Naive B cell (primary cell): Measurements from ENCODE around the gene CHAT. TPM values are rescaled to one million over a fixed set of nuclear protein-coding genes. Genes with fewer than 3 reads are reported as not detected.

Experiments
- ATAC-seq, 2 donors: fragments of 150-1000 bp; cut with Tn5 transposase; 2 replicates each; pipeline ENCODE4 v1.10.0; 2021; ENCODE audit warnings: low read depth in 2 of 2, mild to moderate bottlenecking in 2 of 2, moderate library complexity in 2 of 2
- DNase-seq: peaks from one replicate; pipeline ENCODE4 v3.0.0; 2022
- H3K27ac Mint-ChIP-seq, 6 donors: one replicate each; pipeline ENCODE4 v1.8.0; 2020 to 2022; ENCODE audit warnings: mild to moderate bottlenecking in 6 of 6, mixed read lengths in 6 of 6, moderate library complexity in 5 of 6, inconsistent platforms in 2 of 6
- H3K27me3 Mint-ChIP-seq, 3 donors: one replicate each; pipeline ENCODE4 v1.8.0; 2021 to 2022; ENCODE audit warnings: mixed read lengths in 3 of 3, mild to moderate bottlenecking in 1 of 3
- H3K36me3 Mint-ChIP-seq, 2 donors: one replicate each; pipeline ENCODE4 v1.8.0; 2020 to 2022; ENCODE audit warnings: mixed read lengths in 2 of 2, inconsistent platforms in 1 of 2, mild to moderate bottlenecking in 1 of 2
- H3K4me1 Mint-ChIP-seq, 3 donors: one replicate each; pipeline ENCODE4 v1.8.0; 2020 to 2022; ENCODE audit warnings: mixed read lengths in 3 of 3, inconsistent platforms in 1 of 3, mild to moderate bottlenecking in 1 of 3, moderate library complexity in 1 of 3
- H3K4me3 Mint-ChIP-seq, 8 donors: one replicate each; pipeline ENCODE4 v1.8.0; 2020 to 2022; ENCODE audit warnings: mild to moderate bottlenecking in 8 of 8, mixed read lengths in 8 of 8, moderate library complexity in 8 of 8, inconsistent platforms in 2 of 8
- H3K9me3 Mint-ChIP-seq, 7 donors: one replicate each; pipeline ENCODE4 v1.8.0; 2020 to 2022; ENCODE audit warnings: mixed read lengths in 7 of 7, mild to moderate bottlenecking in 5 of 7, inconsistent platforms in 2 of 7, moderate library complexity in 1 of 7
- polyA plus RNA-seq, 6 donors: library from polyadenylated mRNA; unstranded; fragments of 300-500 nt; fragmentation: Illumina TruSeq; gene quantifications; one replicate each; pipeline ENCODE4 v1.2.3, GENCODE V29; 2021; ENCODE audit warnings: low read depth in 6 of 6

The CHAT gene
- polyA plus RNA-seq, 6 donors from 2014 or later: not detected

DNA sequence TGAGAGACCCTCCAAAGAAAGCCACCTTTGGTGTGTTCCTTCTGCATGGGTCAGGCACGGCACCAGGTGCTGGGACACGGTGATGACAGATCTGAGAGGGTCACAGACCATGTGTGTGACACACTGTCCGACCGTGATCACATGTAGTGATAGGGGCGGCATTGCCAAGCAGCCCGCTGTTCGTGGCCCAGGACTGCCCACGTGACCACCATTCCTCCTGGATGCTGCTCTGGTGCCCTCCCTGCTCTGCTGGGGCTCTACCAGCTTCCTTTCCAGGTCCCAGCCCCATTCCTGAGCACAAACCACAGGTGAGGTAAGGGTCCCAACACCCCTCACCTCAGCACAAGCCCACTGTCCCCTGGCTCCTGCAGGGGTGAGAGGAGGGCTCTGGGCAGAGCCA lies 13.8 kb upstream of the CHAT start:
- ATAC-seq: no peak
- H3K27me3 Mint-ChIP-seq: peaks cover 31 to 78% (median 67%) of the 10 kb centered on the region in 3 donors
- no peaks in the 10 kb centered on the region for H3K4me1 Mint-ChIP-seq
- peaks cover 0 to 4% (median 2%) of the 10 kb centered on the region in 7 donors for H3K9me3 Mint-ChIP-seq
- no peak for DNase-seq
- H3K36me3 Mint-ChIP-seq: peaks cover 0 to 2% of the 10 kb centered on the region in 2 donors
- H3K4me3 Mint-ChIP-seq: no peak overlapping the region
- no peak overlapping the region for H3K27ac Mint-ChIP-seq

DNA sequence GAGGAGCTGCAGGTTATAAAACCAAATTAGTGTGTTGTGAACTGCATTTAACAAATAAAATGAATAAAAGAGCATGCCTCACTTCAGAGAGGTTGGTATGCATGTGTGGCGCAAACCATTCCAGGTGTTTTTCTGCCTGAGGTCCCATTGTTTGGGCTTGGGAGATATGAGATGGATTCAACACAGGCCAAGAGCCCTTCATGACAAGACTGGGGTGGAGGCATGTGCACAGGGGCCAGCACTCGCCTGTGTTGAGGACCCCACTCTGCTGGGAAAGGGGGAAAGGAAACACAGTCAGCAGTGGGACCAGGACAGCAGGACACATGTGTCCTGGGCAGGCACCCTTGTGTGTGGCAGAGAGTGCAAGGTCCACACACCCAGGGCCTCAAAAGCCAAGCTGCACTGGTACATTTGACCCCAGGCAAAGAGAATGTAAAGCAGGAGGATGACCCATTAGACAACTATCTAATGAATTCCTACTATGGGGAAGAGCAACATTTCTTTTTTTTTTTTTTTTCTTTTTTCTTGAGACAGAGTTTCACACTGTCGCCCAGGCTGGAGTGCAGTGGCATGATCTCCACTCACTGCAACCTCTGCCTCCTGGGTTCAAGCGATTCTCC lies 12.9 kb upstream of the CHAT start:
- ATAC-seq: no peak
- Mint-ChIP-seq H3K27ac (no peak overlapping the region), H3K27me3 (peaks cover 36 to 87% (median 75%) of the 10 kb centered on the region in 3 donors), H3K36me3 (peaks cover 0 to 6% of the 10 kb centered on the region in 2 donors), H3K4me3 (no peak overlapping the region), H3K4me1 (no peaks in the 10 kb centered on the region), H3K9me3 (peaks cover 0 to 6% (median 3%) of the 10 kb centered on the region in 7 donors)
- no peak for DNase-seq

DNA sequence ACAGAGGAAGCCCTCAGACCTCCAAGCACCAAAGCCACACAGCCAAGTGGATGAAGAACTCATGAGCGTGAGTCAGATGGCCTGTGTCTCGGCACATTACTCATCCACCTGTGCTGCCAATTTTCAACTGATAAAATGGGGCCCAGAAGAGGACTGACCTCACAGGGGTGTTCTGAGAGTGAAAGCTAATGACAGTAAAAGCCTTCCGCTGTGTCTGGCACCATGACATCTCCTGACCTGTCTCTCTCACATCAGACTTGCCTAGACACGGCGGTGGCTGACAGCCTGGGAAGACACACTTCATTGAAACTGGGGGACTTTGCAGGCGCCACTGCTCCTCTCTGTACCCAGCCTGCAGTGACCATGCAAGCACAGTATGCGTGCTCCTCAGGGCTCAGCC lies 12.0 kb upstream of the CHAT start:
- Mint-ChIP-seq H3K36me3 (peaks cover 0 to 10% of the 10 kb centered on the region in 2 donors), H3K27ac (peak overlapping the region in 1 of 6 donors; percentile 27), H3K4me3 (no peak overlapping the region), H3K9me3 (peaks cover 0 to 7% (median 3%) of the 10 kb centered on the region in 7 donors), H3K4me1 (peaks cover 1 to 6% (median 2%) of the 10 kb centered on the region in 3 donors), H3K27me3 (peaks cover 43 to 88% (median 82%) of the 10 kb centered on the region in 3 donors)
- no peak for ATAC-seq
- no peak for DNase-seq

DNA sequence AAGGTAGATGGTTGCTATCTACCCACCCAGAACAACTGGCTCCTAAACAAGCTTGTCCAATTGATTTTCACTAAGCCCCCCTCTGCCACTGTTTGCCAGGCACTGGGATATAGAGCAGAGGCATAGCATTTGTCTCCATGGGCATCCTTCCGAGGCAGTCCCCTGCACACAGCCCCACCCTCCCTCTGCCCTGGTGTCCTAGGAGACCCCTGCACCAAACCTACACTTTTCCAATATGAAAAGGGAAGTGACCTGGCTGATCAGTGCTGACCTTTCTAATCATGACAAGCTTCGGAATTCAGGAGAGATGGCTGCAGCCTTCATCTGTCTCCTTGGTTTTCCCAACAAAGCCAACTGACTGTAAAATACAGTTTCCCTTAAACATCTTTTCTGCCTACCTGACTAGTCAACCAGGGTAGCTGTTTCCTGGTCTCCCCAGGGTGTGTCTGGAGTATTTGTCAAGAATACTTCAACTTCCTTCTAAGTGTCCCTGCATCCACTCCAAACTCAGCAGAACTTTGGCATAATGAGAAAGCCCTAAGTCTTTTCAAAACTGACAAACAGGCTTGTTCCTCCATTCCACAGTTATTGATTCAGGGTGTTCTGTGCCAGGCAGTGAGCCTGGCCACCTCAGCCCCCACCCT lies 11.3 kb upstream of the CHAT start:
- Mint-ChIP-seq H3K27ac (no peak overlapping the region), H3K4me3 (peak overlapping the region in 1 of 8 donors; percentile 54), H3K4me1 (peaks cover 4 to 11% (median 7%) of the 10 kb centered on the region in 3 donors), H3K9me3 (peaks cover 0 to 12% (median 3%) of the 10 kb centered on the region in 7 donors), H3K27me3 (peaks cover 49 to 88% (median 82%) of the 10 kb centered on the region in 3 donors), H3K36me3 (peaks cover 0 to 14% of the 10 kb centered on the region in 2 donors)
- DNase-seq (no peak), ATAC-seq (no peak)

DNA sequence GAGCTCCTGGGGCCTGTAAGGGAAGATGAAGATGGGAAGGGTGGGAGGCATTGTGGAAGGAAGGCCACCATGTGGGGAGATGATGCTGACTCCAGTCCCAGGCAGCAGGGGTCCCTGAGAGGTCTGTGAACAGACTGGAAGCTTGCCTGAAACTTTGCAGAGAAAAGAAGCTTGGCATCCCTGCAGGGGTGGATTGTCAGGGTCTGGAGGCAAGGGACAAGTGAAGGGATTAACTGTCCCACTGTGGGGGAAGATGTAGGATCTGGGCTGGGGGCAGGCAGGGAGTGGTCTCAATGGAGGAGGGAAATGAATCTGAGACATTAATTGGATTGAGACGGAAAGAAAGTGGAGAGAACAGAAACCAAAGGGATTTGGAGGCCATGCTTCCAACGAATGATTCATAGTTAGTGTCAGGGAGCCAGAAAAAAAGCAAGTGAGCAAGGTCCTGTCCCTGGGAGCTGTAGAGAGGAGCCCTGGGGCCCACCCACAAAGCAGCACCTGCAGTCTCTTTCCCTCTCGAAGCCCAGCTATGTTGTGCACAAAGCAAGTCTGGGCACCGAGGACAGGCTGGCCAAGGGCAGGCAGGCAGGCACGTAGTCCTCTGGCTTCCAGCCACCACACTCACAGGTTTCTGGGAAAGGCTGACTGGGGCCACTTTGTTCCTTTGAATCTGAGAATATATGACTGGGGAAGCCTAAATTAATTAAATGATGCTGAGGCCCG lies 8.5 kb upstream of the CHAT start:
- no peak overlapping the region for H3K27ac Mint-ChIP-seq
- H3K4me1 Mint-ChIP-seq: peaks cover 4 to 16% (median 7%) of the 10 kb centered on the region in 3 donors
- no peak for ATAC-seq
- H3K4me3 Mint-ChIP-seq: no peak overlapping the region
- no peak for DNase-seq
- peaks cover 0 to 13% (median 5%) of the 10 kb centered on the region in 7 donors for H3K9me3 Mint-ChIP-seq
- H3K36me3 Mint-ChIP-seq: peaks cover 0 to 14% of the 10 kb centered on the region in 2 donors
- H3K27me3 Mint-ChIP-seq: peaks cover 60 to 90% (median 85%) of the 10 kb centered on the region in 3 donors

DNA sequence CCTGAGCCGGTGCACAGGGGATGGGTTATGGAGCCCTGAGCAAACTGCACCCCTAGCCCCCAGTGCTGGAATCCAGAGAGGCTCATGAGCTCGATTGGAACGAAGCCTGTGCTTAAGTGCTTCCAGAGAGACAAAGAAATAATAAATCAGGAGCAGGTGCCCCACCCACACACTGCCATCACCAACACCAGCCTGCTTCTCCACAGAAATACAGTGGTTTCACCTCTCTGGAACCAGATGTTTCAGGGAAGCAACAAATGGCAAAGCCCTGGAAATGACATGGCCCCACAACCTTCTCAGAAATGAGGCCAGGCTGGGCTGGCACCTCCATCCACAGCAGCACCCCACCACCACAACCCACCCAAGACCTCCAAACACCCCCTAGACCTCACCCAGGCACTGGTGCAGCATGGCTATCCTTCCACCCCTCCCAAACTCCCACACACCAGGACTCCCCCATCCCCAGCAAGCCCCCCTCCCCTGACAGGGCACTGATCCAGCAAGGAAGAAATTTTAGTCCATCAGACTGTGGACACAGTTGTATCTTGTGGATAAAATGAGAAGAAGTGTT lies 7.8 kb upstream of the CHAT start:
- no peak for ATAC-seq
- Mint-ChIP-seq H3K4me3 (peak overlapping the region in 1 of 8 donors; percentile 68), H3K27me3 (peaks cover 54 to 84% (median 80%) of the 10 kb centered on the region in 3 donors), H3K9me3 (peaks cover 0 to 13% (median 5%) of the 10 kb centered on the region in 7 donors), H3K36me3 (peaks cover 0 to 14% of the 10 kb centered on the region in 2 donors), H3K27ac (no peak overlapping the region), H3K4me1 (peaks cover 5 to 16% (median 7%) of the 10 kb centered on the region in 3 donors)
- DNase-seq: no peak

DNA sequence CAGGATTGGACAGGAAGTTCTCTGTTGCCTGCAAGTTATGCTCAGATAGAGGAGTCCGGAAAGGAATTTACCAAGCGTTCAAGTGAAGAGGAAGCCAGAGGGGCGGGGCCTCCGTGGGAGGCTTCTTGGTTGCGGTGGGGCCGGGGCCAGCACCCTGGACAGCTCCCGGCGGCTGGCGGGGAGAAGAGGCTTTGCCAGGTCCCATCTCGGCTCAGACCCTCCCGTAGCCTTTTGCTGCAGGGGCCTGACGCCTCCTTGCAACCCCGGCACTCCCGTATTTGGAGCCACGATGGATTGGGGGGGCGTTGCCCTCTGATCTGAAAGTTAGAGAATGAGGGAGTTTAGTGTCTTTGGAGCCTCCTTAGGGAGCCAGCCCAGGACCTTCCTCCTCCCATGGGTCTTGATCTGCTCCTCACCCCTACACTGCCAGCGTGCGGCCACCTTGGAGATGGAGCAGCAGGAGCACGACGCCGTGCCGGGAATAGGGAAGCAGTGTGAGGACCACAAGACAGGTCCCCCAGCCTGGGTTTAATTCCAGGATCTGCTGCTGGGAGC lies 6.8 kb upstream of the CHAT start:
- H3K4me3 Mint-ChIP-seq: no peak overlapping the region

DNA sequence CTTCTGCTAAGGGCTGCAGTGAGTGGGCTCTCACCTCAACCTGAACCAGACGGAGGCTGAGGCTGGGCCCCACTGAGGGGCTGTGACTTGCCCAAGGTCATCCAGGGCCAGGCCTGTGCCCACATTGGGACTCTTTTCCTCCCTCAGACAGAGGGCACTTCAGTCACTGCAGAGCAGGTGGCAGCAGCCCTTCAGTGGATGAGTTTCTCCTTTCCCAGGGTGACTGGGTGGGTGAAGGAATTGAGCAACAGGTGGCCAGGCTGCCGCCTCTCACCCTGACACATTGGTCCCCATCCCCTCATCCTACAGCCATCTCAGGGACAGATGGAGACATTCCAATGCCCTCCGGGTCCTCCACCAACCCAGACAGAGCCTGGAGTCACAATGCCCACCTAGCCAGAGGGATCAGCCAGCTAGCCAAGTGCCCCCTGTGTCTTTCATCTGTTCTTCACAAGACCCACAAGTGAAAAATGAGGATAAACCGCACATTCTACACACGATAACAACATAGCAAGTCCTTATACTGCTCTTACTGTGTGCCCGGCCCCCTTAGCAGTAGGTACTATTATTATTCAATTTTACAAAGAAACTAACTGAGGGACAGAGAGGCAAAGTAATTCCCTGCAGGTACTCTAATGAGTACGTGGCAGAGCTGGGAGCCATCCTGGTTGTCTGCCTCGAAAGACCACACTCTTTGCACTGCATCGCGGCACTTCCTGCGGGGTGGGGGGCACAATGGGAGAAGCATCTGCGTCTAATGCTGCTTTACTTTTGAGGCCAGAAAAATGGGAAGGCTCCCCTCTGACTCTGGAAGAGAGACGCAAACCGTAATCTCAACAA lies 5.5 kb upstream of the CHAT start:
- Mint-ChIP-seq H3K4me1 (peaks cover 12 to 34% (median 15%) of the 10 kb centered on the region in 3 donors), H3K27ac (peak overlapping the region in 2 of 6 donors; percentile 15 to 95), H3K36me3 (peaks cover 0 to 35% of the 10 kb centered on the region in 2 donors), H3K9me3 (peaks cover 2 to 23% (median 9%) of the 10 kb centered on the region in 7 donors), H3K27me3 (peaks cover 60 to 84% (median 83%) of the 10 kb centered on the region in 3 donors), H3K4me3 (peak overlapping the region in 2 of 8 donors; percentile 44 to 71)
- ATAC-seq (no peak), DNase-seq (no peak)

More for the DNA sequence above, 6.8 kb upstream of the CHAT start:
- ATAC-seq (peak; percentile 48 to 56), DNase-seq (peak; percentile 40)
- H3K4me1 Mint-ChIP-seq: peaks cover 8 to 23% (median 11%) of the 10 kb centered on the region in 3 donors
- H3K36me3 Mint-ChIP-seq: peaks cover 0 to 22% of the 10 kb centered on the region in 2 donors
- H3K27ac Mint-ChIP-seq: peak overlapping the region in 1 of 6 donors; percentile 32
- peaks cover 0 to 17% (median 5%) of the 10 kb centered on the region in 7 donors for H3K9me3 Mint-ChIP-seq
- H3K27me3 Mint-ChIP-seq: peaks cover 57 to 83% (median 82%) of the 10 kb centered on the region in 3 donors

DNA sequence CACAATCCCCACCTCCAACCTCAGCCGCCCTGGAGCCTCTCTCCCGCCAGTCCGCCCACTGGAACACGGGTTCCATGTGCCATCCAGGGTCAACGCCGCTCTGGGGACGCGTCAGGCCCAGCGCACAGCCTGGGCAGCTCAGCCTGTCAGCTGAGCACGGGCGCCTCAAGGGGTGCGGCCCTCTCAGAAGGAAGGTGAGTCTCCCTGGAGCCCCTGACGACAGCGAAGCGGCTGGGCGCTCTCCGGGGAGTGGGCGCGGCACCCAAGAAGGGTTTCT lies 4.9 kb upstream of the CHAT start:
- Mint-ChIP-seq H3K27me3 (peaks cover 55 to 84% (median 83%) of the 10 kb centered on the region in 3 donors), H3K4me3 (peak overlapping the region in 3 of 8 donors; percentile 23 to 73 (median 42)), H3K27ac (peak overlapping the region in 1 of 6 donors; percentile 95), H3K9me3 (peaks cover 2 to 25% (median 11%) of the 10 kb centered on the region in 7 donors), H3K36me3 (peaks cover 0 to 36% of the 10 kb centered on the region in 2 donors), H3K4me1 (peaks cover 18 to 39% (median 21%) of the 10 kb centered on the region in 3 donors)
- ATAC-seq (no peak), DNase-seq (no peak)

DNA sequence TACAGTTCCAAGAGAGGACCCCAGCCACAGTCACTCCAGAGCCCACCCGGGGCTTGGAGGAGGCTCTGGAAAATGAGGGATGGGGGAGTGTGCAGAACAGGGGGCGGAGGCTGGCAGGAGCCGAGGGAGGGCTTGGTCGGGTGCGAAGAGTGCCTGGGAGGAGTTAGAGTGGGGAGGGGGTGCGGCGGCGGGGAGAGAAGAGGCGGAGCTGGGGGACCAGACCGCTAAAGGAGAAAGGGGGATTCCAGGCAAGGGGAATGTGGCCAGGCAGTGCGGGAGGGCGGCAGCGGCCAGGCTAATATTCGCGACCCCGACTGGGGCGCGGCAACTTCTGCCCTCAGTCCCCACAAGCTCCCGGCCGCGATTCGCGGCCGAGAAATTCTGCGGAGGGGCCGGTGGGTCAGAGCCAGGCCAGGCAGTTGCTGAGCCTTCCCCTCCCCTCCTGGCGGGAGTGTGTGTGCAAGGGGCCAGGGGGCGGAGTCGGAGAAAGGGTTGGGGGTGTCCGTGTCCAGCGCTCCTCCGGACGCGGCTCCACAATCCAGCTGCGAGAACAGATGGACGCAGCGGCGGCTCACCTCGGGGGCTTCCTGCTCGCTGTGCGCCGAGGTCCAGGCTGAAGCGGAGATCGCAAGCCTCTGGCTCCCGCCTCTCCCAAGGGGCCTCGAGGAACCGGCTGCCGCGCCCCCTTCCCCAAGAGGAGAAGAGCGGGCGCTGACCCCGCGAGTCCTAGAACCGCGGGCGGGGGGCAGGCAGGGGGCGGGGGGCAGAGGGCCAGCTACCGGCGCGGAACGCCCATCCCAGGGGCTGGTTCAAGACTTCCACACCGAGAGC lies 4.3 kb upstream of the CHAT start:
- peaks cover 2 to 25% (median 11%) of the 10 kb centered on the region in 7 donors for H3K9me3 Mint-ChIP-seq
- no peak for ATAC-seq
- peaks cover 50 to 84% (median 83%) of the 10 kb centered on the region in 3 donors for H3K27me3 Mint-ChIP-seq
- peak overlapping the region in 1 of 6 donors; percentile 95 for H3K27ac Mint-ChIP-seq
- peaks cover 0 to 36% of the 10 kb centered on the region in 2 donors for H3K36me3 Mint-ChIP-seq
- H3K4me1 Mint-ChIP-seq: peaks cover 21 to 40% (median 21%) of the 10 kb centered on the region in 3 donors
- H3K4me3 Mint-ChIP-seq: peak overlapping the region in 3 of 8 donors; percentile 23 to 73 (median 42)
- no peak for DNase-seq

DNA sequence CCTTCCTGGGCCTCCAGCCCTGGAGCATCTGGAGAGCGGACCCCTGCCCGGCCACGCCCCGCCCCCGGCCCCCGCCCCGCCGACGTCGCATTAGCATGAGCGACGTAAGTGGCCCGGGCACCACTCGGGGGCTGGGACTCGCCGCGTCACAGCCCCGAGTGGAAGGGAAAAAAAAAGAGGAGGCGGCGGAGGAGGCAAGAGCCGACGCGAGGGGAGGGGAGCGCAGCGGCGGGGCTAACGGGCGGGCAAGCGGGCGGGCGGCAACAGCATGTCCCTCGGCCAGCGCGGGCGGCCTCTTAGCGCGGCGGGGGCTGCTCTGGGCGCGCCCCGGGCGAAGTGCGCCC lies 3.8 kb upstream of the CHAT start, which contains the start of gene SLC18A3:
TSS of gene SLC18A3 (plus strand) at position 197 of the 344 bp plus-strand sequence. CDS start 431 bp downstream, outside the sequence.
- Mint-ChIP-seq H3K9me3 (peaks cover 2 to 21% (median 11%) of the 10 kb centered on the region in 7 donors), H3K4me3 (peak within 1 kb of the TSS in 4 of 8 donors; percentile 23 to 73 (median 36)), H3K36me3 (peaks cover 0 to 33% of the 10 kb centered on the region in 2 donors), H3K27ac (peak within 1 kb of the TSS in 1 of 6 donors; percentile 95), H3K4me1 (peaks cover 21 to 40% (median 24%) of the 10 kb centered on the region in 3 donors), H3K27me3 (peaks cover 51 to 85% (median 84%) of the 10 kb centered on the region in 3 donors)
- ATAC-seq (no peak), DNase-seq (no peak)
